IgD-negative memory B cell (primary cell): ENCODE measurements around the gene SLC16A1. TPM values are rescaled to one million over a fixed set of nuclear protein-coding genes. Genes with fewer than 3 reads are reported as not detected.
"Not testable (repeated sequence)": the region's sequence is repeated elsewhere in the genome, so short reads cannot be mapped to it uniquely, and the experiment has no call there.

Source experiments
- H3K27ac Mint-ChIP-seq, 3 donors: one replicate each; pipeline ENCODE4 v1.8.0; 2020 to 2022; ENCODE audit warnings: mild to moderate bottlenecking in 3 of 3, mixed read lengths in 3 of 3, moderate library complexity in 1 of 3
- H3K27me3 Mint-ChIP-seq: one replicate; pipeline ENCODE4 v1.8.0; 2021; ENCODE audit warnings: mixed read lengths
- H3K36me3 Mint-ChIP-seq: one replicate; pipeline ENCODE4 v1.8.0; 2020; ENCODE audit warnings: mild to moderate bottlenecking, mixed read lengths
- H3K4me1 Mint-ChIP-seq, 3 donors: one replicate each; pipeline ENCODE4 v1.8.0; 2020 to 2022; ENCODE audit warnings: mixed read lengths in 3 of 3, mild to moderate bottlenecking in 1 of 3
- H3K4me3 Mint-ChIP-seq, 4 donors: one replicate each; pipeline ENCODE4 v1.8.0; 2020 to 2022; ENCODE audit warnings: mild to moderate bottlenecking in 4 of 4, mixed read lengths in 4 of 4, moderate library complexity in 3 of 4
- H3K9me3 Mint-ChIP-seq, 3 donors: one replicate each; pipeline ENCODE4 v1.8.0; 2020 to 2021; ENCODE audit warnings: mixed read lengths in 3 of 3, mild to moderate bottlenecking in 1 of 3
- polyA plus RNA-seq: library from polyadenylated mRNA; unstranded; fragments of 300-500 nt; fragmentation: Illumina TruSeq; gene quantifications from one replicate; pipeline ENCODE4 v1.2.3, GENCODE V29; 2021

Gene SLC16A1
- polyA plus RNA-seq, 1 donor from 2014 or later = 7.5 TPM

DNA sequence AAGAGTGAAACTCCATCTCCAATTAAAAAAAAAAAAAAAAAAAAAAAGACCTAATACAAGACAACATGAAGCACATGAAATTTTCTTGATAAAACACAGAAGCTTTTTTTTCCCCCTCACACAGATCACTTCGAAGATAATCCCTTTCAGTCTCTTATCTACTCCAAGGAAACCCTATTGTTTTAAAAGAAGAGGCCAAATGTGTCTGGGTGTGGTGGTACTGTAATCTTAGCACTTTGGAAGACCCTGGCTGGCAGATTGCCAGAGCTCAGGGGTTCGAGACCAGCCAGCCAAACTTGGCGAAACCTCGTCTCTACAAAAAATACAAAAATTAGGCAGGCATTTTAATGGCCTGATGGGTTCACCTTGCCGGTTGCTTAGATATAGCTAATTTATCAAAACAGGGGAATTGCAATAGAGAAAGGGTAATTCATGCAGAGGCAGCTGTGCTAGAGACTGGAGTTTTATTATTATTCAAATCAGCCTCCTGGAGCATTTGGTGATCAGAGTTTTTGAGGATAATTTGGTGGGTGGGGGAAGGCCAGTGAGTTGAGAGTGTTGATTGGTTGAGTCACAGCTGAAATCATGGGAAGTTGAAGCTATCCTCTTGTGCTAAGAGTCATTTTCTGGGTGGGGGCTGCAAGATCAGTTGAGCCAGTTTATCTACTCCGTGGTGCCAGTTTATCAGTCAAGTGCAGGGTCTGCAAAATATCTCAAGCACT lies 62.5 kb downstream of the SLC16A1 start:
- peaks cover 0 to 5% (median 0%) of the 10 kb centered on the region in 3 donors for H3K4me1 Mint-ChIP-seq
- peaks cover 0 to 24% (median 6%) of the 10 kb centered on the region in 3 donors for H3K9me3 Mint-ChIP-seq
- H3K4me3 Mint-ChIP-seq = peak overlapping the region in 1 of 4 donors; percentile 17
- H3K27ac Mint-ChIP-seq = no peak overlapping the region
- H3K27me3 Mint-ChIP-seq = peaks cover 1% of the 10 kb centered on the region
- H3K36me3 Mint-ChIP-seq = peaks cover 4% of the 10 kb centered on the region

DNA sequence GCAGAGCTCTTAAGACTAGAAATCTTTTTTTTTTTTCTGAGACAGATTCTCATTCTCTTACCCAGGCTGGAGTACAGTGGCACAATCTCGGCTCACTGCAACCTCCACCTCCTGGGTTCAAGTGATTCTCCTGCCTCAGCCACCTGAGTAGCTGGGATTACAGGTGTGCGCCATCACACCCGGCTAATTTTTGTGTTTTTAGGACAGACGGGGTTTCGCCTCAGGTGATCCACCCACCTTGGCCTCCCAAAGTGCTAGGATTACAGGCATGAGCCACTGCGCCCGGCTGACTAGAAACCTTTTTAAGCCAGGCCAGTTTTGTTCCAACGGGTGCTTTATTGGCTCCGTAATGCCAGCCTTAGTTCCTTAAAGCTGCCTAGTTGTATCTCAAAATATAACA lies 66.1 kb downstream of the SLC16A1 start:
- H3K4me3 Mint-ChIP-seq, H3K36me3 Mint-ChIP-seq, H3K27me3 Mint-ChIP-seq, H3K4me1 Mint-ChIP-seq, H3K9me3 Mint-ChIP-seq, H3K27ac Mint-ChIP-seq: not testable (repeated sequence)

DNA sequence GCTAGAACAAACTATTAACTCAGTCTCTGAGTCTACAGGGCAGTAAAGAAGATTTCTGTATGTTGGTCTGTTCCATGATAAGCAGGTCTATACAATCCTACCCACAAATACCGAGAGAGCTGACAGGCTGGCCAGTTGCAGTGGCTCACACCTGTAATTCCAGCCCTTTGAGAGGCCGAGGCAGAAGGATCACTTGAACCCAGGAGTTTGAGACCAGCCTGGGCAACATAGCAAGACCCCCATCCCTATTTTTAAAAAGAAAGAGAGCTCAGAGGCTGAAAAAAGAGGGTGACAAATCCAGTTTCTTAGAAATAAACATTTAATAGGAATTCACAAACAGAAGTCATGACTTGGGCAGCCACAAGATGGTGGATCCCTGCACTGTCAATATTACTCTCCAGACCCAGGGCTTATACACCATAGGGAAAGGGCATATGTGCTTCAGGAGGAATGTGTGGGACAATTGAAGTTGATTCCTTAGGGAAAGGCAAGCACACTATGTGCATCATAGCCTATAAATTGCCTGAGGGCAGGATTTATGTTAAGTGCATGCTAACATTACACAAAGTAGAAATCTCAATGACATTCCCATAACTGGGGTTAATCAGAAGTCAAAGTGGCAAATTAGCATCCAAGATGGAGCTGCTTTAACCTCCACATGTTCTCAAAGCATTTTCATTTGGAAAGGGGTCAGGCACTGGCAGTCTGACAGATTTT lies 66.8 kb downstream of the SLC16A1 start:
- Mint-ChIP-seq H3K9me3 (peaks cover 0 to 8% (median 0%) of the 10 kb centered on the region in 3 donors), H3K4me1 (peaks cover 0 to 5% (median 0%) of the 10 kb centered on the region in 3 donors), H3K36me3 (peaks cover 4% of the 10 kb centered on the region), H3K27ac (no peak overlapping the region), H3K27me3 (no peaks in the 10 kb centered on the region), H3K4me3 (no peak overlapping the region)

DNA sequence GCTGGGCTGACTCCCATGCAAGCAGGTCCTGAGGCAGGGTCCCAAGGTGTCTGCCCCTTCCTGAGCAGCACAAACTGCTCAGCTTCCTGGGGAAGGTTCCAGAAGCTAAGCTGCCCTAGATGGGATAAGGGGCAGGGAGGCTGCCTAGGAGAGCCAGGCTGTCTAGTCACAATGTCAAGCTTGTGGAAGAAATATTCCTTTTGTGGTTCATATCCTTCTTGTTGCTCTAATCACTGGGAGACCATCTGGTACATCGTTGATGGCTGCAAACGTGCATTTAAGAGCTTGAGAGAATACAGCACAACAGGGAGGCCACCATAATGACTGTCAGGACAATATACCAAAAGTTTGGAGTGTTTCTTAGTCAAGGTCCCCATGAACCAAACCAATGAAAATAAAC lies 67.4 kb downstream of the SLC16A1 start:
- Mint-ChIP-seq H3K4me3 (no peak overlapping the region), H3K27me3 (no peaks in the 10 kb centered on the region), H3K9me3 (peaks cover 0 to 4% (median 0%) of the 10 kb centered on the region in 3 donors), H3K36me3 (peaks cover 2% of the 10 kb centered on the region), H3K27ac (no peak overlapping the region), H3K4me1 (peaks cover 0 to 4% (median 0%) of the 10 kb centered on the region in 3 donors)

DNA sequence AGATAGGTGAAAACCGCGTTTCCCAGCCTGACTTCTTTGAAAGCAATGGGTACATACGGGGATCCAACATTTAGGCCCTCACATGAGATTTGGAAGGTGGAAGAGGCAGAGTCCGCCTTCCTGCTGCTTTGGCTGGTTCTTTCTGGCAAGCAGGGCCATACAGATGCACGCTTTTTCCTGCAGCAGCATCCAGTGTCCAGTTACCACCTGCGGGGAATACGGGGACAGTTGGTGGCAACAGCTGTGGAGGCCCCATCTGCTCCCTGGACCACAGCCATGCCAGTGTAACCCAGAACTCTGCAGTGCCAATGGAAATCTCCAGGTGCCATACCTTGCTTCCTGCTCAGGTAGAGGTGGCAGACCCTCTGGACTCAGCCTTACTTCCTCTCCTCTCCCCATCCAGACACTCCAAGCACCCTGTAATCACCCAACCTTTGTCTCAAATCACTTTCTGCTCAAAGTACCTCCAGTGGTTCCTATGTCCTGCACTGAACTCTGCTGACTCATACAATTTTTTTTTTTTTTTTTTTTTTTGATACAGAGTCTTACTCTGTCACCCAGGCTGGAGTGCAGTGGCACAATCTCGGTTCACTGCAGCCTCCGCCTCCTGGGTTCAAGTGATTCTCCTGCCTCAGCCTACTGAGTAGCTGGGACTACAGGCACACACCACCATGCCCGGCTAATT lies 68.3 kb downstream of the SLC16A1 start:
- H3K27ac Mint-ChIP-seq = no peak overlapping the region
- no peaks in the 10 kb centered on the region for H3K36me3 Mint-ChIP-seq
- H3K4me3 Mint-ChIP-seq = no peak overlapping the region
- no peaks in the 10 kb centered on the region for H3K9me3 Mint-ChIP-seq
- H3K4me1 Mint-ChIP-seq = no peaks in the 10 kb centered on the region
- no peaks in the 10 kb centered on the region for H3K27me3 Mint-ChIP-seq

DNA sequence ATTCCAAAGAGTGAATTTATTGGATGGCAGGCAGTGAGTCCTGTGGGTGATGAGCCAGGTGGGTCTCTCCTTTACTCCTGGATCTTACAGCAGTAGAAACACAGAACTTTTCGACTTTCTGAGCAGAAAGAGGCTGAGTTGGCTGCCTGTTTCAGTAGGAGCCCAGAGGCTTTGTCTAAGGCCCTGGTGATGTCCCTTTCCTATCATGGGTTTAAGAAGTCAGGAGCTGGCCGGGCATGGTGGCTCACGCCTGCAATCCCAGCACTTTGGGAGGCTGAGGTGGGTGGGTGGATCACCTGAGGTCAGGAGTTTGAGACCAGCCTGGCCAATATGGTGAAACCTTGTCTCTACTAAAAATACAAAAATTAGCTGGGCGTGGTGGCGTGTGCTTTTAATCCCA lies 71.0 kb downstream of the SLC16A1 start:
- H3K4me1 Mint-ChIP-seq, H3K36me3 Mint-ChIP-seq, H3K27ac Mint-ChIP-seq, H3K27me3 Mint-ChIP-seq, H3K4me3 Mint-ChIP-seq, H3K9me3 Mint-ChIP-seq: not testable (repeated sequence)

DNA sequence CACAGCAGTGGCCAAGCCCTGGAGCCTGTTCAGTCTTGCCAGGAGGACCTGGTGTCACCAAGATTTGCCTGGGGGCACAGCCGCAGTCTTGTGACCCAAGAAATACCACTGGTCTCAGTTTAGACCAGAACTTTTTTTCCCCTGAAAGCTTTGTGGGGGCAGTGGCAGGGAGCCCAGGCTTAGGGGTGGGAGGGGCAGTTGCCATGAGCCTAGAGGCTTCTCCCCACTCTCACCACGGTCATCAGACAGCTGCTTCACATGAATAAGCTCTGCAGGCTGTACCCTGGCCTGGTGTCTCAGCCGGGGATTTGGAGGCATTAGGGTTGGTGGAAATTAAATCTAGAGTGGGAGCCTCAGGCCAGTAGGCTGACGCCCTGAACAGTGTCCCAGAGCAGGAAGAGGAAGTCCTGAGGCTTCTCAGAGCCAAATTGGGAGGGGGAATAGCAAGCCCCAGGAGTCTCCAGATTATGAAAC lies 73.7 kb downstream of the SLC16A1 start:
- H3K4me1 Mint-ChIP-seq = no peaks in the 10 kb centered on the region
- no peaks in the 10 kb centered on the region for H3K36me3 Mint-ChIP-seq
- no peak overlapping the region for H3K27ac Mint-ChIP-seq
- no peak overlapping the region for H3K4me3 Mint-ChIP-seq
- H3K27me3 Mint-ChIP-seq = no peaks in the 10 kb centered on the region
- no peaks in the 10 kb centered on the region for H3K9me3 Mint-ChIP-seq

DNA sequence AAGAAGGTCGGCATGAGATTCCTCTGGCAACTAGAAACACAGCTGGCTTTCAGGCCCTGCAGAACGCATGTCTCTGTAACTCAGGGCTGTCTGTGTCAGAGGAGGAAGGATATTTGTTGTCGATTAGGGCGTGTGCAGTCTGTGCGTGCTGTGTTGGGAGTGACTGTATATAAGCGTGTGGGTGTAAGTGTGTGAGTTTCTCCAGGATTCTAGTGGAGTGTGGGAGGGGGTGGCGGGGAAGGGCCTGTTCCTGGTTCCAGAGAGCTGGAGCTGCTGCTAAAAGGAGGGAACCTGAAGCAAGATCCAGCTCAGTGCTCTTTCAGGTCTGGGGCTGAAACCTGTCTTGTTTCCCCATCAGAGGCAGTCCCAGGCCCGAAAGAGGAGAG lies 74.3 kb downstream of the SLC16A1 start:
- Mint-ChIP-seq H3K36me3 (no peaks in the 10 kb centered on the region), H3K4me1 (no peaks in the 10 kb centered on the region), H3K27ac (no peak overlapping the region), H3K4me3 (no peak overlapping the region), H3K9me3 (no peaks in the 10 kb centered on the region), H3K27me3 (no peaks in the 10 kb centered on the region)

DNA sequence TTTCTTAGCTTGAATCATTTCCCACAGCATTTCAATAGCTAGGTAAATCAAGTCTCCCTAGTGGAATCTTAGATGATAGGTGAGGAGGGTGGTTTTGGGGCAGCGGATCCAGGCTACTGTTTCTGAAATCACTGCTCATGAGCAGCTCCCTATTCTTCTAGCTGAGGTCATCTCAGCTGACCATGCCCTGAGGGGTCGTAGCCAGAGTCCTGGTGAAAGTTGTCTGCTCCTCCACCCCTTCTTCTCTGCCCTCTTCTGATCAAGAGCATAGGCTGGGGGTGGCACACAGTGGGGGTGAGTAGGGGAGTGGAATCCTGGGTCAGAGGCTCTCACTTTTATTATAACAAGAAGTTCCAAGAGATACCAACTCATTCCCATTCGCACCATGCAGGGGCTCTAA lies 76.2 kb downstream of the SLC16A1 start:
- Mint-ChIP-seq H3K9me3 (peaks cover 0 to 4% (median 0%) of the 10 kb centered on the region in 3 donors), H3K27ac (no peak overlapping the region), H3K27me3 (peaks cover 6% of the 10 kb centered on the region), H3K4me3 (no peak overlapping the region), H3K36me3 (no peaks in the 10 kb centered on the region), H3K4me1 (no peaks in the 10 kb centered on the region)

DNA sequence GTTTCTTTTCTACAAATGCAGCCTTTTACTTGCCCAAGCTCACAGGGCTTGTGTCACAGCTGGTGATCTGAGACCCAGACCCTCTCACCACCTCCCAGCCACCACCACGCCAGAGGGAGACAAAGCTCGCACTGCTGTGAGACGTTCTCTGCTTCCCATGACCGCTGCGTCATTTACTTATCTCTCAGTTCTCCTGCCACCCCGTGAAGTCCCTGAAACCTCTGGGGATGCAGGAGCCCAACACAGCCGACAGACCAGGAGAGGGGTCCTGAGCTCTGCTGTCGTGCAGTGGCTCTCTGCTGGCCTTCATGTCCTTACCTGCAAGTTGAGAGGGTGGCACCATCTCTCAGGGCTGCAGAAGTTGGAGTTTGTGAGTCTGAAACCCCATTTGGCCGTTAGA lies 77.7 kb downstream of the SLC16A1 start:
- Mint-ChIP-seq H3K27me3 (peaks cover 6% of the 10 kb centered on the region), H3K4me1 (no peaks in the 10 kb centered on the region), H3K27ac (no peak overlapping the region), H3K36me3 (no peaks in the 10 kb centered on the region), H3K4me3 (no peak overlapping the region), H3K9me3 (peaks cover 0 to 4% (median 0%) of the 10 kb centered on the region in 3 donors)

DNA sequence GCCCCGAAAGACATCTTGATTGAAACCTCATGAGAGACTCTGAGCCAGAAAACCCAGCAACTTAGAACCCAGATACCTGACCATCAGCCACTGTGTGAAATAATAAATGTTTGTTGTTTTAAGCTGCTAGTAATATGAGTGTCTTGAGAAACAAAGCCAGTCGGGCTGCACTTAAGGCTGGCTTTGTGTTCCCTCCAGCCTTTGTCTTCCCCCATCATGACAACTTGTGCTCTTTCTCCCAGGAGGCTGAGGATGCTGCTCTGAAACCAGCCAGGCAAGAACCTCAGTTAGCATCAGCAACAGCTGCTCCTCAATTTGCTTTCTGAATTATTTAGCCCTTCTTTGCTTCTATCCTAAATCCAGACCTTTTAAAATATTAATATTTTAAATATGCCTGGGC lies 78.2 kb downstream of the SLC16A1 start:
- Mint-ChIP-seq H3K4me3 (no peak overlapping the region), H3K9me3 (peaks cover 0 to 4% (median 0%) of the 10 kb centered on the region in 3 donors), H3K27ac (no peak overlapping the region), H3K4me1 (no peaks in the 10 kb centered on the region), H3K36me3 (no peaks in the 10 kb centered on the region), H3K27me3 (peaks cover 10% of the 10 kb centered on the region)

DNA sequence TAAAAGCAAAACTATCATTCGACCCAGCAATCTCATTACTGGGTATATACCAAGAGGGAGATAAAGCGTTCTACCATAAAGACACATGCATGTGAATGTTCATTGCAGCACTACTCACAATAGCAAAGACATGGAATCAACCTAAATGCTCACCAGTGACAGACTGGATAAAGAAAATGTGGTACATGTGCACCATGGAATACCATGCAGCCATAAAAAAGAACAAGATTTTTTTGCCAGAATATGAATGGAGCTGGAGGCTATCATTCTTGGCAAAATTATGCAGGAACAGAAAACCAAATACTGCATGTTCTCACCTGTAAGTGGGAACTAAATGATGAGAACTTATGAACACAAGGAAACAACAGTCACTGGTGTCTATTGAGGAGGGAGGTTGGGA lies 79.7 kb downstream of the SLC16A1 start:
- peaks cover 0 to 4% (median 0%) of the 10 kb centered on the region in 3 donors for H3K9me3 Mint-ChIP-seq
- H3K4me1 Mint-ChIP-seq = no peaks in the 10 kb centered on the region
- peaks cover 3% of the 10 kb centered on the region for H3K36me3 Mint-ChIP-seq
- H3K27ac Mint-ChIP-seq = no peak overlapping the region
- no peak overlapping the region for H3K4me3 Mint-ChIP-seq
- H3K27me3 Mint-ChIP-seq = peaks cover 12% of the 10 kb centered on the region

DNA sequence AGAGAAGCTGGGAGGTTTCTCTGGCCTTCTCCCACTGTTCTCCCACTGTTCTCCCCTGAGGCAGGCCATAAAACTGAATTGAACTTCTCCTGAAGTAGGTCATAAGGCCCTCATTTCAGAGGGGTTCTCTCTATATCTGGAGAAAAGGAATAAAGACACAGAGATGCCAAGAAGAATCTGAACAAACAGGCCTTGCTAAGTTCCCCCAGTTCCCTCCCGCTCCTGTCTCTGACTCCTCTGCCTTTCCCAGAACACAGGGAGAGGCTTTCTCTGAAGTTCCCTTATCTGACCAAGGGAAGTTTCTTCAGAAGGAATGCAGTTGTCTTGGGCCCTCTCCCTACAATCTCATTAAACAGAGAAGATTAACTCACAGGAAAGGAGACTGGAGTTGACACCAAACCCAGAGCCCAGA lies 83.4 kb downstream of the SLC16A1 start:
- Mint-ChIP-seq H3K9me3 (peaks cover 0 to 4% (median 0%) of the 10 kb centered on the region in 3 donors), H3K4me3 (no peak overlapping the region), H3K4me1 (no peaks in the 10 kb centered on the region), H3K27me3 (peaks cover 12% of the 10 kb centered on the region), H3K27ac (no peak overlapping the region), H3K36me3 (peaks cover 5% of the 10 kb centered on the region)

DNA sequence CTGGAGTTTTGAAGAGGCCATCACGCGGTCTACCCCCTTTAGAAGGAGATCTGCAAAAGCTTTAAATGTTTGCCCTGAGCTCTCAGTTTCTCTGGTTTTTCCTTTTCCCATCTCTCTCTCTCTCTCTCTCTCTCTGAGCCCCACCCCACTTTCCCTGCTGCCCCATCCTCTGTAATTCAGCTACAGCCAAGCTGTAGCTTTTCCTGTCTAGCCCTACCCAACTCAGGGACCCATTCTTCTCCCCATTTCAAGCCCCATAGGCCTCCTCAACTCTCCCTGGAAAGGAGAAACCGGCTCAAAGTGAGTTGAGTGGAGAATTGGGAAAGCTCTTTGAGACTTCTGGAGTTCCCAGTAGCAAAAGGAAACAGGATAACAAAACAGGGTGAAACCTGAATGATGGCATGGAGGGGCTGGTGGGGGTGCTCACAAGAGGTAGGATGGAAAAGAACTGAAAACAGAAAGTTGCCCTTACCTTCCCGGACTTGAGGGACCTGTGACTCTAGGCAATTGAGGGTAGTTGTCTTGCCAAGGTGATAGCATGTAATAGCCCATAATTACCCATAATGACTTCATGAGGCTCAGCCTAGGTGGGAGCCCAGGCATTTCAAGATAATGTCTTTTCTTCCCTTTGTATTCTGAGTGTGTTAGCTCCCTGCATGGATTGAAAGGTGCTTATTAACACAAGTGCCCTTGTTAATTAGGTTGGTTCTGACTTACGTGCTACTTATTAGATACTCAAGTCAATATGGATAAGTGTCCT lies 84.9 kb downstream of the SLC16A1 start:
- Mint-ChIP-seq H3K4me3 (no peak overlapping the region), H3K4me1 (no peaks in the 10 kb centered on the region), H3K27ac (no peak overlapping the region), H3K27me3 (peaks cover 11% of the 10 kb centered on the region), H3K36me3 (peaks cover 5% of the 10 kb centered on the region), H3K9me3 (peaks cover 0 to 2% (median 0%) of the 10 kb centered on the region in 3 donors)

DNA sequence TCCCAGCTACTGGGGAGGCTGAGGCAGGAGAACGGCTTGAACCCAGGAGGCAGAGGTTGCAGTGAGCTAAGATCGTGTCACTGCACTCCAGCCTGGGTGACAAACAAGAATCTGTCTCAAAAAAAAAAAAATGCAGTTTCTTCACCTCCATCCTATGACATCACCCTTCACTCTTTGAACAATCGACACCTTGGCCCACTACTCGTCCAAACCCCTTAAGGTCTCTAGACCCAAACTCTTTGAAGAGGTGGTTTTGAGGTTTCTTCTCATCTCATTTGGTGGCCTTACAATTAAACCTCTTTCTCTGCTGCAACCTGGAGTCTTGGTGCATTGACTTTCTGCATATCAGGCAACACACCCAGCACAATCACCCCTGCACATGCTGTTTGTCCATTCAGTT lies 86.1 kb downstream of the SLC16A1 start:
- Mint-ChIP-seq H3K4me3 (no peak overlapping the region), H3K9me3 (no peaks in the 10 kb centered on the region), H3K36me3 (peaks cover 5% of the 10 kb centered on the region), H3K27me3 (peaks cover 6% of the 10 kb centered on the region), H3K4me1 (no peaks in the 10 kb centered on the region), H3K27ac (no peak overlapping the region)
